ENCODE data around the gene CD47.

The CD47 gene

GRCh38 chr3:108090049-108090700, 656 bp downstream of the CD47 start:
- peak; percentile 63 for DNase-seq

DNA sequence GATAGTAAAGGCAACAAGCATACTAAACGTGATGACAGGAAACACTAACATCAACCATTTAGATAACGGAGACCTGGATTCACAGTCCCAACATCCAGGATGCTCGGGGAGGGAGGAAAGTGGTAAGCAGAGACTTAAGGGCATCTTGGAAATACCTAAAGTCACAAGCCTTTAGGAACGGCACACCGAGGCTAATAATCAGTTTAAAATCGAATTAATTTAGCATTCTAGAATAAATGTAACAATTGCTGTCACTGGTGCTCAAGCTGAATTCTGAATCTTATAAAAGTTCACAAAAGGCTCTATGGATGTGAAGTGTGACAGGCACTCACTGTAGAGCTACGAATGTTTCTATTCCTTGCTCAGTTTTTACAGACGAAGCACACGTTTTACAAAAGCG, 1.3 kb downstream of the CD47 start:
- DNase-seq = peak; percentile 23

DNA sequence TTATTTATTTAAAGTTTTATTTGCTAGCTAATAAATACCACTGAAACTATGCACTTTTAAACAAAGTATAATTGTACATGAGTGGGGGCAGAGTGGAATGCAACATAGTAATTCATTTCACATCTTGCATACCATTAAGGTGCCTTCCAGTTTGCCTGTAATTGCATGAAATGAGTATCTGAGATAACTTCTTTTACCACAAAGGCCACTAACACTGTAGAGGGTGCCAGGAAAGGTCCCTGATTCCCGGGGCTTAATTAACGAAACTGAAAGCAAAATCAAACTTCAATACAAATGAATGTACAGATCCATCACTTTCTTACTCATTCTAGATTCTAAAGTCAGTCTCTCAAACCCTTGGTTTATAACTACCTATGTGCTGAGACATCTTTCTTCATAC, 2.1 kb downstream of the CD47 start:
- peak; percentile 27 for DNase-seq

DNA sequence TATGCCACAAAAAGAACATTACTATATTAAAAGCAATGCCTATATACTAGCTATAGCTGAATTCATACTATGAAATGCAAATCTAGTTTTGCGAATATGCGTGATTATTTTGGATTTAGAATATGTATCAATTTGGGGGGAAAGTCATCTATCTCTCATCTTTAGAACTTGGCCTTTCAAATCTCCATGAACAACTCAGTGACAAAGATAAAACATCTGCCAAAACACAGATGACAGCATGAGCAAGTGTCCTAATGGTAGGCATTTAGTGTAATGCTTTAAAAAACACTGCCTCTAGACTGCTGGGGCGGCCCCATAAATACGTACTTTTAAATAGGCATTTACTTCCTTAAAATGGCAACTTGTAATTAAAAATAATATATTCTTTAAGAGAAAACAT, 2.7 kb downstream of the CD47 start:
- no peak for DNase-seq

GRCh38 chr3:108086653-108087052, 4.2 kb downstream of the CD47 start:
- no peak for DNase-seq

DNA sequence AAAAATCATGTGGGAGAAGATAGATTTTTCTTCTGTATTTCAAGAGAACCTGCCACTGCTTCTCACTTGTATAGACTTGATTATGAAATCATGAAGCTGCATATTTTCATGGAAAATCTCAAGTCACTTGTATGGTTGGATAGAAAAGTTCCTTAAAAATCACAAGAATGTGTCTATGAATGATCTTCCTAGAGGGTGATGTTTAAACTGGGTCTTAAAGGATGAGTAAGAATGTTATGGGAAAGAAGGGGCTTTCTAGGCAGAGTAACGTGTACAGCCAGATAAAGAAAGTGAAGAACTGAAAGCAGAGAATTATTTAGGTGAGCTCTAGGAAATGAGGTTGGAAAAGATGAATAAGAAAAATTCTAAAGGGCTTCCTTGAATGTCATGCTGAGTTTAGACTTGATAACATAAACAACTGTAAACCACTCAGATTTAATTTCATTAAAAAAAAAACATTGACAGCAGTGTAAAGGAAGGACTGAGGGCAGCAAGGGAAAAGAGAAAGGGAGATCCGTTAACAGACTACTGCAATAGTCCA, 5.0 kb downstream of the CD47 start:
- no peak for DNase-seq

- DNase-seq = no peak
These were observed 5.5 kb downstream of the CD47 start for GRCh38 chr3:108085370-108085769.

DNA sequence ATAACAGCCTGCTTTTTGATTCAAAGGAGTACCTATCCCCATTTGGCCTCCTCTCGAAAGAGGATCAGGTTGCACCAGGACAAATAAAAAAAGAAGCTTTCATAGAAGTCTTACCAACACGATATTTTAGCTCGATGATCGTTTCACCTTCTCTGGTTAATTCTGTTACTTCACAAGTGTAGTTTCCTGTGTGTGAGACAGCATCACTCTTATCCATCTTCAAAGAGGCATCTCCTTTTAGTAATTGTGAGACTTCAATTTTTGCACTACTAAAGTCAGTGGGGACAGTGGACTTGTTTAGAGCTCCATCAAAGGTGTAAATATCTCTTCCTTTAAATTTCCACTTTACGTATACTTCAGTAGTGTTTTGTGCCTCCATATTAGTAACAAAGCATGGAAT, 11.0 kb downstream of the CD47 start:
- DNase-seq = no peak

DNA sequence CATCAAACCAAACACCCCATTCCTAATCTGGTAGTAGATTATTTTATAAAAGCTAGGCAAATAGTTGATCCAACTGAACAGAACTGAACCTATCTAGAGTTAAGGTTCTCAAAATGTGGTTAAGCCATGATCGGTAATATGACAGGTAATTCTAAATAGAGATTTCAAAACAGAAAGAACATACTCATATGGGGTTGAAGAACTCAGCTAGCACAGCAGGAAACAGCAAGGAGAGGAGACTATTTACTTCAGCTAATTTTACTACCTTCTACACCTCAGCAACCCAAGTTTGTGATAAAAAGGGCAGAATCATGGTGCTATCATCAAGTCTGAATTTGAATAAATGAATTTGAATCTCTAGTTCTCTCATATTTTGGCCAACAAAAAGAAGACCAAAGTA, 11.8 kb downstream of the CD47 start:
- DNase-seq = no peak

GRCh38 chr3:108076564-108076963, 14.3 kb downstream of the CD47 start:
- no peak for DNase-seq

- DNase-seq = no peak
These were observed 16.9 kb downstream of the CD47 start for GRCh38 chr3:108073764-108074431.

- DNase-seq = no peak
These were observed 19.5 kb downstream of the CD47 start for GRCh38 chr3:108071368-108071767.

GRCh38 chr3:108070356-108070755, 20.5 kb downstream of the CD47 start:
- DNase-seq = no peak

DNA sequence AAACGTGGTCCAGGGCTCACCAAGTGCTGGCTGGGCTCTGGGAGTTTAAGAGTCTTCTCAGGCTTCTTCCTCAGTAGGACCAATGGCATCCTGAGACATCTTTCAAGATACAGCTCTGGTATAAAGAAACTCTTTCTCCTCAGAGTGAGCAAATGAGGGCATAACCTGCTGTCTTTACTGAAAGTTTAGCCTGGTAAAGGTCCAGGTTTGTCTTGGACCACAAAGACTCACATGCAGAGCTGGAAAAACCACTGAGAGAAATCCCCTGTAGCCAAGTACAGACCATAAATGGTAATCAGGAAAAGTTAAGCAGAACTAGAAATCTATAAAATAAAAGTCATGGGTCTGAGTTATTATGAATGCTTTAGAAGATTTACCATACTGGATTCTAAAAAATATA, 23.1 kb downstream of the CD47 start:
- DNase-seq = no peak

DNA sequence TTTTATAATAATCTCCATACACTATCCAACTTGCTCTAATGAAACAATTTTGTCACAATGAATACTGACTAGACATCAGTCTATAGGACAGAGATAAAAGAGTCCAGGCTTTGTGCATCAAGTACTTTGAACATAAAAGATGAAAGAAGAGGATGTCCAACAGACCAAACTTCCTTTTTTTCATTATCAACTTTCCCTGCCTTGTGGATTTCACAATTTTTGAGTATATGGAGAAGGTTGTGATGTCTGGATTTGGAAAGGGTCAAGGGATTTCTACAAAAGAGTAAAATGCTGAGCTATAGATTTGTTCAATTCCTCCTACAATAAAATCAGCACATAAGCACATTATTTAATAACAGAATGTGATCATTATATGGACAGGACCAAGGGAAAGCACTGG, 25.7 kb downstream of the CD47 start:
- no peak for DNase-seq

DNA sequence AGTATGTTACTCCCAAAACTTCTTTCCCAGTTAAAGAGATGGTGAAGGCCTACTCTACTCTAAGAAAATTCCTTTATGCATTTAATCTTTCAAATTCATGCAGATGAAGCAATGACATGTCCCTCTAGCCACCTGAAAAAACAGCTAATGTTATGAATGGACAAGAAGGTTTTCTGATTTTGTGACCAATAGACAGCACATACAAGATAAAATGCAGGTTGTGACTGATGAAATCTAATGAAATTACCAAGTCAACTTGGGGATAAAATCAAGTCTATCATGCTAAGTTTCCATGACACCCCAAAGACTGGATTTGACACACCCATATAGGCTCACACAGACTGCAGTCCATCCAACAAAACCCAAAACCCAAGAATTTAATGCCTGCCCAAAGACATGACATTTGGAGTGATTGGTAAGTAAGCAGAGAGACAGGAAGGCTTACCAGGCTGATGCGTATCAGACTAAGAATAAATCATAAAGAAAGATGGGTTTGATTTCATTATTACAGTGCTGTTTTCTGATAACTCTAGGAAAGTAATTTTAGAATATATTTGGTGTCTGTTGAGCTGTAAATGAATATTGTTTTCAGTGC, 26.4 kb downstream of the CD47 start:
- no peak for DNase-seq

DNA sequence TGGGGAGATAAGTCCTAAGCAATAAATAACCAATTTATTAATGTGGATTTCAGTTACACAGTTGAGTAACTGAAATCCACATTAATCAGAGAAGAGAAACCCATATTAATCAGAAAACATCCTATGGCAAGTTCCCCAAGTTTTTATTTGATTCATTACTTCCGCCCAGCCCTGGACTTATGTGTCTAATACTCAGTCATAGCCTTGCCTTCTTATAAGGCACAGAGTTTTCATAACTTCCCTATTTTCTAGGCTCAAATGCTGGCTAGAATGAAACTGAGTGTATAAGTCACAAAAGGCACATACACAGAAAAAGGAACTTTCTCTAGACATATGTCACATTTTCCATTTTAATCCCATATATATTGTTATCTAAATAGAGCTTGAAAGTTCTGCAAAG, 28.8 kb downstream of the CD47 start:
- DNase-seq = no peak

DNA sequence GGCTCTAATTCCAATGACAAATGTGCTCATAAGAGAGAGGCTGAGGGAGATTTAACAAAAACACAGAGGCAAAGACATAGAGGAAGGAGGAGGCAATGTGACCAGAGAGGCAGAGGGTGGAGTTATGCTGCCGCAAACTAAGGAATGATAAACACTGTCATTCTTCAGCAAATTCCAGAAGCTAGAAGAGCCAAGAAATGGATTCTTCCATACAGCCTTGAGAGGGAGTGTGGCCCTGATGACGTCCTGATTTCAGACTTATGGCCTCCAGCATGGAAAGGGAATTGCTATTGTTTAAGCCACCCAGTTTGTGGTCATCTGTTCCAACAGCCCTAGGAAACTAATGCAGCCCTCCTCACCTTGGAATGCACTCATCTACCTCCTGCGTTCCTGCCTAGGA, 30.5 kb downstream of the CD47 start:
- no peak for DNase-seq

DNA sequence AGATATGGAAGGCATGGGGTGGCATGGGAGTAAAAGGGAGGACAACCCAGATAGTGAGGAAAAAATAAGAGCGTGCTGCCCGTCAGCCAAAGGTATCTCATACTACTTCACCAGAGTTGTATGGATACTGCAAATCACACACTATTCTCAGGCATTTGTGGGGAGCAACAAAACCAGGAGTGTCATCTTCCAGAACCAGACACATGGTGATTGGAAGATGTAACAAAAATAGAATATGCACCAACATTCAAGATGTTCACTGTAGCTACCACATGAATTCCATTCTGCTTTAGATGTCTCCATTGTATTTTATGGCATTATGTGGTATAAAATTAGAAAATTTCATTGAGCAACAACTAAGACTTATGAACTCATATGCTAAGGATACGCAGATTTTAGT, 34.9 kb downstream of the CD47 start:
- no peak for DNase-seq

DNA sequence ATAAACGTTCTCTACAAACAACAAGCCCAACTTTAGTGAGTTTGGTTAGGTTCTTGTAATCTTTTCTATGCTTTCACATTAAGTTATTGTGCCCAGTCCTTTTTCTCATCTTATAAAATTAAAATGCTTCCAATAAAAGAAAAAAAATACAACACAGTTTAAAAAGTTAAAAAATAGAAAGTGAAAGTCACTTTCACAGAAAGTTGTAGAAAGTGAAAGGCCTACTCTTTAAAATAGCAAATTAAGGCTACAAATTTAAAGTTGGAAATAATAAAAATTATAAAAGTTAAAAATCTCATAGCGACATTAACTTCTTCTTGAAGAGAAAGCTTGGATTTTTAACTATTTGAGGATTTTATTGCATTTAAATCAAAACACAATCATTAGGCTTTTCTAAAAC, 35.9 kb downstream of the CD47 start:
- DNase-seq = no peak

DNA sequence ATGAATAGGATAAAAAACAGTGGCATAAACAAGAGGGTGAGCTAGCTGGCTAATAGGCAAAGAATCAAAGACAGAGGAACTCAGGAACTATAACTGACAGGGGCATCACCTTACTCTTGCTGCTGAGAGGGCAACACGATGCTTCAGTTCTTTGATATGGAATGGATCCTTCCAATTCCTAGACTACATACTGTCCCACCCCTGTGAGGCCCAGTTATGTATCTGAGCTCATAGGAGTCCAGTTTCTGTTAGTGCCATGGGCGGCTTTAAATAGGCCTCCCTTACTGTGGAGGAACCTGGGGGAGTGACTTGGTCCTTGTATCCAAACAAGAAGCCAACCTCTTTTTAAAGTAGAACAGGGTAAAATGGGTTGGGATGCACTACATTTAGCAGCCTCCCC, 37.3 kb downstream of the CD47 start:
- DNase-seq = no peak

DNA sequence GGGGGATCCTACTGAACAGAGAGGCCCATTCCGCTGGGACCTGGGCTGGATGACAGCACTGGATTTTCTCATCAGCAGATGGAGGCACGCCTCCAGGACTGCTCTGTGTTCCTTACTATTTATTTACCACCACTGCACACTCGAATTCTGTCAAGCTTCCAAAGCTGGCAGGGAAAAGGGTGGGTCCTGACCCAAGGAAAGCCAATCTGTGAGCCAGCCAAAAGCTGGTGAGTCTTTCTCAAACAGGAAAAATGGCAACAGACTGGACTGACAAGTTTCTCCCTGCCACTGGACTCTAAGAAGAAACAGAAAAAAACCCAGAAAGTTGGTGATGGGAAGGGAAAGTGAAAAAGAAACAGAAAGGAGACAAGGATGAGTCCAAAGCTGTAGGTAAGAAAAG, 37.8 kb downstream of the CD47 start:
- peak; percentile 12 for DNase-seq

GRCh38 chr3:108051005-108051404, 39.8 kb downstream of the CD47 start:
- no peak for DNase-seq

DNA sequence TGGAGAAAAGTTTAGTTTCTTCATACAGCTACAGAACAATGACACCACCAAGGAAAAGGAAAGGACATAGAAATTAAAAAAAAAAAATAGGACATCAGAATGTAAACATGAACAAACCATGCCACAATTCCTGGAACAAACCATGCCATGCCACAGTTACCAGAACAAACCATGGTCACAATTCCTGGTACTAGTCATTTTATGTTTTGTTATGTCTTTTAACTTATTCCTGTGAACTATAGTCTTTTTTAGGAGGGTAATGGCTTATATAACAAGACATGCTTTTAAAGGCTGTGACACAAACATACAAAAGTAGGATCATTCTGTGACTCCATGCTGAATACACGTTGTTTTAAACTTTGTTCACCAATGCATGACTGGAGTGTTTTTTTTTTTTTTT, 42.8 kb downstream of the CD47 start:
- DNase-seq = no peak

Measured in COR-L47 (cell line).